ENCODE measurements around the gene PCBP3. TPM values are rescaled to one million over a fixed set of nuclear protein-coding genes. Genes with fewer than 3 reads are reported as not detected.

PCBP3 gene
- total and polyA plus RNA-seq, 5 experiments from 2014 or later: 0.47 to 2.3 (median 0.95) TPM; not detected in 1

- Mint-ChIP-seq H3K27ac (no peak overlapping the region), H3K27me3 (peaks cover 0 to 4% (median 0%) of the 10 kb centered on the region in 5 donors), H3K4me1 (peaks cover 0 to 10% (median 7%) of the 10 kb centered on the region in 4 donors), H3K9me3 (no peaks in the 10 kb centered on the region), H3K4me3 (no peak overlapping the region), H3K36me3 (peaks cover 3 to 11% (median 6%) of the 10 kb centered on the region in 3 donors)
- POLR2A ChIA-PET: no interaction called here
- ATAC-seq (no peak), DNase-seq (no peak)
Observed at GRCh38 chr21:45988366-45989347, 345.1 kb downstream of the PCBP3 start.

GRCh38 chr21:45989355-45990048 lies 346.0 kb downstream of the PCBP3 start:
- DNase-seq (peak in 2 of 10 donors; percentile 3 to 66), ATAC-seq (no peak)
- H3K4me1 Mint-ChIP-seq: peaks cover 0 to 8% (median 7%) of the 10 kb centered on the region in 4 donors
- peaks cover 0 to 3% (median 0%) of the 10 kb centered on the region in 5 donors for H3K27me3 Mint-ChIP-seq
- H3K4me3 Mint-ChIP-seq: no peak overlapping the region
- H3K9me3 Mint-ChIP-seq: no peaks in the 10 kb centered on the region
- H3K36me3 Mint-ChIP-seq: peaks cover 2 to 11% (median 6%) of the 10 kb centered on the region in 3 donors
- POLR2A ChIA-PET: no interaction called here
- H3K27ac Mint-ChIP-seq: no peak overlapping the region

GRCh38 chr21:45990049-45990711 lies 346.7 kb downstream of the PCBP3 start:
- POLR2A ChIA-PET: no interaction called here
- ATAC-seq (no peak), DNase-seq (peak in 2 of 10 donors; percentile 1 to 61)
- Mint-ChIP-seq H3K9me3 (no peaks in the 10 kb centered on the region), H3K27ac (no peak overlapping the region), H3K4me3 (no peak overlapping the region), H3K4me1 (peaks cover 0 to 1% (median under 1%) of the 10 kb centered on the region in 4 donors), H3K27me3 (no peaks in the 10 kb centered on the region), H3K36me3 (peaks cover 0 to 5% (median 0%) of the 10 kb centered on the region in 3 donors)

- Mint-ChIP-seq H3K27ac (no peak overlapping the region), H3K9me3 (no peaks in the 10 kb centered on the region), H3K27me3 (no peaks in the 10 kb centered on the region), H3K36me3 (peaks cover 0 to 3% (median 0%) of the 10 kb centered on the region in 3 donors), H3K4me1 (no peaks in the 10 kb centered on the region), H3K4me3 (no peak overlapping the region)
- ATAC-seq (no peak), DNase-seq (peak in 2 of 10 donors; percentile 2 to 14)
- POLR2A ChIA-PET: no interaction called here
Observed at GRCh38 chr21:45990741-45991605, 347.4 kb downstream of the PCBP3 start.

GRCh38 chr21:45991606-45992300 lies 348.2 kb downstream of the PCBP3 start:
- no peak for ATAC-seq
- Mint-ChIP-seq H3K36me3 (peaks cover 0 to 3% (median 0%) of the 10 kb centered on the region in 3 donors), H3K4me1 (no peaks in the 10 kb centered on the region), H3K27me3 (no peaks in the 10 kb centered on the region), H3K4me3 (no peak overlapping the region), H3K27ac (peak overlapping the region in 1 of 10 donors; percentile 57), H3K9me3 (no peaks in the 10 kb centered on the region)
- POLR2A ChIA-PET: no interaction called here
- peak in 3 of 10 donors; percentile 3 to 59 (median 14) for DNase-seq

Other genes with a start within 250 kb of the PCBP3 start
- 10 to 100 TPM; 20.1 to 22.2 TPM for gene COL18A1, start 238.6 kb upstream of the PCBP3 start, total RNA-seq
- 1 to 10 TPM; 1.5 to 9.9 (median 7.3) TPM for gene COL18A1, start 238.6 kb upstream of the PCBP3 start, polyA plus RNA-seq
- gene SLC19A1, start 101.3 kb upstream of the PCBP3 start, total RNA-seq: 10 to 100 TPM; 10.2 to 14.4 TPM
- 10 to 100 TPM in 1 of 3 donors, 1 to 10 TPM in 2; 4.6 to 12.1 (median 9.3) TPM for gene SLC19A1, start 101.3 kb upstream of the PCBP3 start, polyA plus RNA-seq

Measured in naive thymus-derived CD8-positive, alpha-beta T cell (primary cell).